Upper lobe of left lung (tissue), 4 donors: Measurements from ENCODE around the gene SEMA6A.

ENCODE experiments used
- CTCF ChIP-seq, 6 experiments: fragments of 450-650 bp in 4 of 6; fragments of 200-600 bp in 2 of 6; sonication (generic) in 2 of 6; IDR thresholded peaks; one replicate each; pipeline ENCODE4 v1.5.1; 2016 to 2019; ENCODE audit warnings: antibody characterized with exemption in 6 of 6
- POLR2A ChIP-seq, 4 donors: fragments of 450-650 bp; IDR thresholded peaks; one replicate each; pipeline ENCODE4 v1.5.1; 2016 to 2017; ENCODE audit warnings: antibody characterized with exemption in 4 of 4, mild to moderate bottlenecking in 2 of 4

GRCh38 chr5:116423141-116423540 lies 151.5 kb downstream of the SEMA6A start:
- TF ChIP-seq CTCF (IDR thresholded peaks at IDR 0.05) (no peak), POLR2A (IDR thresholded peaks at IDR 0.05) (no peak)
